IPS-11a (cell line): ENCODE measurements around the gene PITPNM3.

Source experiments
- H3K4me3 ChIP-seq: one replicate; pipeline ENCODE4 v1.5.1; 2013; ENCODE audit warnings: low read depth, low read length, control low read depth

PITPNM3 gene

DNA sequence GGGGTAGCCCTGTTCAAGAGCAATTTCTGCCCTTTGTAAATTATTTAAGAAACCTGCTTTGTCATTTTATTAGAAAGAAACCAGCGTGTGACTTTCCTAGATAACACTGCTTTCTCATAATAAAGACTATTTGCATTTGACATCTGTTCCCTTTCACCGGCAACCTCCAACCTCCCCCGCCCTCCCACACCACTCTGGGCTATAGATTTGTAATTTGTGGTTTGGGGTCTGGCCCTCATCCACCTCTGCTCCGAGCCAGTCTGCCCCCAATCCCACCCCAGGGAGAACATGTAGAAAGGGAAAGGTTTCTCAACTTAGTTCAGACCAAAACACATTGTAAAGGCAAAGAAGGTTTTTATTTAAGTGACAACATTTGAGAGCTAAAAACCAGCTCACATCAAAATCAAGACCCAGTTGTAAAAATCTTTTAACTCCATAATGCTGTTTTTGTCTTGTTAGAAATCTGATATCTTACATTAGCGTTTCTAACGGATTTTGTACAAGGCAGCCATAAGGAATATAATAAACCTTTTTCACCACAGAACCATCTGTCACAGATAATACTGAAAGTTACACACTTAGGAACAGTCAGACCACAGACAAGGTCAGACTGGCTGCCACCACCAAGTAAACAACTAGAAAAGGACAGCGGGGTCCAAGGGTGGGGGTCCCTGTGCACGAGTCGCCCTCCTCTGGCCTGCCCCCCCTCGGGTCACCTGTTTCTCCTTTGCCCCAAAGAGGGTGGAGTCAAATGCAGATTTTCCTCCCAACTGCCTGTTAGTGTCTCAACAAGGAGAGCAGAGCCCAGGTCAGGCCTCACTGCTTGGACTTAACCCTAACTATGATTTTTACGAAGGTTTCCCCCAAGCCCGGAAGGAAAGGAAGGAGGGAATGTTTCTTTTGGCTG lies 105.2 kb downstream of the PITPNM3 start:
- H3K4me3 ChIP-seq, result no peak overlapping the region

DNA sequence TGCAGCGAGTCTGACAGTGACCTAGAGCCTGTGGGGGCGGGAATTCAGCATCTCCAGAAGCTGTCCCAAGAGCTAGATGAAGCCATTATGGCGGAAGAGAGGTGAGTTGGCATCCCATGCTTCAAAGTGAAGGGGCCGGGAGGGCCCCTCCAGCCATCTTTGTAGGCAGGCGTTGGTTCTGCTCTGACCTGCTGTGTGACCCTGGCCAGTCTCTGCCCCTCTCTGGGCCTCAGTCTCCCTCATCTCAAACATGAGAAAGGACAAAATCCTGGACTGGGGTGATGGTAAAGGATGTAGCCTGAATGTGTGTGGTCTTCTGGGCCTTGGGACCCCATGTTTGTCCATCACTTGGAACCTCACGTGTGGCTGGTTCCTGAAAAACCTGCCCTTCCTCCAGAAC lies 107.0 kb downstream of the PITPNM3 start:
- no peak overlapping the region for H3K4me3 ChIP-seq

DNA sequence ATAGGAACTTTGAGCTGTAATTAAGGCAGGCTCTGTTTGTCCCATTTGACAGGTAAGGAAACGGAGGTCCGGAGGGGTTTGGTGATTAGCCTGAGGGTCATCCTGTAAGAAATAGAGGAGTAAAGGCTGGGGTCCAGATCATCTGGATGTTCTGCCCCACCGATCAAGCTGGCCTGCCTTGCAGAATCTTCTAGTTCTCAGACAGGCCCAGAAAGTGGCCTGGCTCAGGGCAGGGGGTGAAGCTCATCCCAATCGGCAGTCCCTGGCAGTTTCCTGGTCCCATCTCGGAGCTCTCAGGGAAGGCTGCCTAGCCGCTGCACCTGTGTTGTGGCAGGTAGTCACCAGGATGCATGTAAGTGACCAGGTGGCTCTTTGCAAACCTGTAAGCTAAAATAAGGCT lies 107.9 kb downstream of the PITPNM3 start:
- H3K4me3 ChIP-seq, result no peak overlapping the region

DNA sequence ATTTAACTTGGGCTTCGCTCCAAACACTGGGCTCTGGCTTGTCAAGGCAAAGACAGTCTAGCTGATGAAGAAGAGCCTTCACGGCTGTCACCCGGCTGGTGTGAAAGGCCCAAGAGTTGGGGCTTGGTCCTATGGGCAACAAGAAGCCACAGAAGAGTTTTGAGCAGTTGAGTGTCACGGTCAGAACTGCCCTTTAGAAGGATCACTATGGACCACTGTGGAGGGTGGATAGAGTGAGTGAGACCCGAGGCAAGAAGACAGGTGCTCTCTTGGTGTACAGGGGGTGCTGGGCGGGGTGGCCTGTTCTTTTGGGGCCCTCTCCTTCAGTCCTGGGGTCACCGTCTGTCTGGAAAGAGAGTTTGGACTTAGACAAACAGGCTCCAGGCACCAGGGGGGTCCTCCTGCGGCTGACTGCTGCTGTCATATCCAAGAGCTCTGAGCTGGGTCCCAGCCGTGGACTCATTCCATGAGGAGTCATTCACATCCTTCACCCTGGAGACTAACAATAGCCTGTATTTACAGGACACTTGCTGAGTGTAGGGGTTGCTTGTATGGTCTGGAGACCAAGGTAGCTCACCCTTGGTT lies 109.7 kb downstream of the PITPNM3 start:
- H3K4me3 ChIP-seq, result no peak overlapping the region

DNA sequence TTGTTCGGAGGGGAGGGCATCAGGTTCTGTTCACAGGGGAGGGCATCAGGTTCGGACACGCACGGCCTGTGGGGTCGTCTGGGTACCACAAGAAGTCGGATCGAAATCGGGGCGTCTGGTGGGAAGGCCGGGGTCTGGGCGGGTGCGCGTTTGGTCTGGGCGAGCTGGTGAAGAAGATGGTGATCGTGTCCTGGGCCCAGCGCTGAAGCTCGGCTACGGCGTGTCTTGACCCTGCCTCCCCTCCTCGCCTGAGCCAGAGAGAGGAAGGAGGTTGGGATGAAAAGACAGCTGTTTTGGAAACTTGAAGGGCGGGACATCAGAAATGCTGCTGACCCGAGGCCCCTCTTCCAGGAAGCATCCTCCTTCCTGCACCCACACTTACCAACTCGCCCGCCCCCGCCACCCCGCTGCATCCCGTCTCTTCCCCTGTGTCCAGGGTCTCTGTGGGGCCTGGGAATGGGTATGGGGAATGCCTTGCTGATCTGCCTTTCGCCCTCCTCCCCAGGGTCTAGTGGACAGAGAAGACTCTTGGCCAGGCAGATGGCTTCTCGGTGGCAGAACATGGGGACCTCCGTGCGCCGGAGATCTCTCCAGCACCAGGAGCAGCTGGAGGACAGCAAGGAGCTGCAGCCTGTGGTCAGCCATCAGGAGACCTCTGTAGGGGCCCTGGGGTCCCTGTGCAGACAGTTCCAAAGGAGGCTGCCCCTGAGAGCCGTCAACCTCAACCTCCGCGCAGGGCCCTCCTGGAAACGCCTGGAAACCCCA lies 111.6 kb downstream of the PITPNM3 start:
- H3K4me3 ChIP-seq, result peak overlapping the region; percentile 83

DNA sequence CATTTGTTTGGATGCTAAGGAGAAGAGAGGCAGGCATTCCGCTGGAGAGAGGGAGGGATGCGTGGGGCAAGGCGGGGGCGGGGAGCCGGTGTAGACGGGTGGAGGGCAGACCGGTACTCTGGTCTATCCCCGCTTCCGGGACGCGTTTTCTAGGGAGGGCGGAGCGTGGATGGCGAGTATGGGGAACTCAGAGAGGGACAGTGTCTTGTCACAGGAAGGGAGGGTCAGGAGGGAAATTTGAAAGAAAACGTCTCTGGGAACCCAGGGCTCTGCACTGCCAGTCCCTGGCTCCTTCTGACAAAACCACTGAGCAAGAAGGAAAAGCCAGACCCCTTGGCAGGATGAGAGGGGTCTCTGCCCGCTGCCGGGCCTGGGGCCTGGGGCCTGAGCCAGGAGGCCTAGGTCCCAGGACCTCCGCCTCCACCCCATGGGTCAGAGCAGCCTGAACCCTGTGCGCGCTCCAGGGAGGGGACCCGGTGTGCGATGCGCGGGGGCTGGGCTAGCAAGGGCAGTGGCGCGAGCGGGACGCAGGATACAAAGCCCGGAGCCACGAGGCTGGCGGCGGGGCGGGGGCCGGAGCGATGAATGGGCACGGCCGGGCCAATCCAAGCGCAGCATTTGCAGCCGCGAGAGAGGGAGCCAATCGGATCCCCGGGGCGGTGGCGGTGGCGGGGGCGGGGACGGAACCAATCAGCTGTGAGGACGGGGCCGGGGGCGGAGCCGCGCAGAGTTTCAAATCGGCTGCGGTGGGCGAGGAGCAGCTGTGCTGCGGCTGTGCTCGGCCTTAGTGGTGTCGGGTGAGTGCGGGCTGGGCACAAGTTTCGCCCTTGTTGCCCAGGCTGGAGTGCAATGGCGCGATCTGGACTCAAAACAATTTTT lies 112.4 kb downstream of the PITPNM3 start, which contains the start of gene PIMREG:
Gene PIMREG, plus strand, starts transcription at position 764 of the 879 bp plus-strand sequence. CDS start 656 bp downstream, outside the sequence.
- H3K4me3 ChIP-seq, result peak within 1 kb of the TSS; percentile 83

DNA sequence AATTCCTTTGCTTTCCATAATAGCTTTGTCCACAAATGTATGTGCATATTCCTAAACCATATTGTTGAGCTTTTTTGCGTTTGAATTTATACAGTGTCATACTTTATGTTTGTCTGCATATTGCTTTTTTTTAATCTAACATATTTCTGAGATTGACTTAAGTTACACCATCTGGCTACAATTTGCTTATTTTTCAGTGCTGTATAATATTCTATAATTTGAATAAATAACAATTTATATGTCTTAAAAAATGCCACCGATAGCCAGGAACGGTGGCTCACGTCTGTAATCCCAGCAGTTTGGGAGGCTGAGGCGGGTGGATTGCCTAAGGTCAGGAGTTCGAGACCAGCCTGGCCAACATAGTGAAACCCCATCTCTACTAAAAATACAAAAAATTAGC lies 113.6 kb downstream of the PITPNM3 start:
- no peak overlapping the region for H3K4me3 ChIP-seq

DNA sequence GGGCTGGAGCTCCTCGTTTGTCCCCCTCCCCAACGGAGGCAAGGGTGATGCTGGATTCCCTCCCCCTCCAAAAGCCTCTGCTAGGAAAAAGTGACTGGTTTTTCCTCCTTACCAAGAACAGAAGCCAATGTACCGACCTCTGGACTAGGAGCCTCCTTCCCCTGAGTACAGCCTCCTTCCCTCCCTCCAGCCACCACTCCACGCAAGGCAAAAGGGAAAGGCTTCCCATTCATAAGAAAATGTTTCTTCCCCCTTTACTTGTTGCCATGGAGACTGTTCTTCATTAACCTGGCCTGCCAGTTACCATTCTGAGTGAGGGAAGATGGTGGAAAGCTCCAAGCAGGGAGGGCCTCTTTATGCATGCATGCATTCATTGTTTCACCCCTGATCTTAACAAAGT lies 116.4 kb downstream of the PITPNM3 start:
- H3K4me3 ChIP-seq, result no peak overlapping the region

DNA sequence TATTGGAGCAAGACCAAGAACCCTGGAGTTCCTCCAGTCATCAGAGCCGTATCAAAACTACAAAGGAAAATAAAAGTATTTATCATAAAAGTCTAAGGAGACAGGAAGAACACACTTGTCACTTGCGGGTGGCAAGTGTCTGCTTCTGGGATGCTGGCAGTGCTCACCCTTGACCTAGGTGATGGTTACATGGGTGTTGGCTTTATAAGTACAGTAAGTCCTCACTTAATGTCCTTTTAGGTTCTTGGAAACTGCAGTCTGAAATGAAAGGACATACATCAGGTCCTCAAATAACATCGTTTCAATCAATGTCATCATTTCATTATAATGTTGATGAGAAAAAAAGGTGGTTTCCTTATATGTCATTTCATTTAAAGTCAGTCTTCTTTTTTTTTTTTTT lies 118.4 kb downstream of the PITPNM3 start:
- no peak overlapping the region for H3K4me3 ChIP-seq

DNA sequence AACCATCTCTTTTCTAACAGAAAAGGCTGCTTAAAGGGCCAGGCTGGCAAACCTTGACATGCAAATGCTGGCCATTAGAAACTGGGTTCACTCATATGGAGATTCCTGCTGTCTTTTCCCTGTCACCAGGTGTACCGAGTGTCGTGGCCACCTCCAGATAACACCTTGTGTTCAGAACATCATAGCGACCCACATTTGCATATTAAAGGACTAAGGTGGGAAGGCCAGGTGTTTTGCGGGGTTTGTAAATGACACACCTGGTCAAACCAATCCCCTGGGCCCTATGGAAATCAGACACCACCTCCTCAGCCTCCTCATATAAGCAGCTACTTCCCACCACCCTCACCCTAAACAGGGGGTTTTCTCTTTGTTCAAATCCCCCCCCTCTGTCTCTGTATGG lies 118.9 kb downstream of the PITPNM3 start:
- H3K4me3 ChIP-seq, result no peak overlapping the region

DNA sequence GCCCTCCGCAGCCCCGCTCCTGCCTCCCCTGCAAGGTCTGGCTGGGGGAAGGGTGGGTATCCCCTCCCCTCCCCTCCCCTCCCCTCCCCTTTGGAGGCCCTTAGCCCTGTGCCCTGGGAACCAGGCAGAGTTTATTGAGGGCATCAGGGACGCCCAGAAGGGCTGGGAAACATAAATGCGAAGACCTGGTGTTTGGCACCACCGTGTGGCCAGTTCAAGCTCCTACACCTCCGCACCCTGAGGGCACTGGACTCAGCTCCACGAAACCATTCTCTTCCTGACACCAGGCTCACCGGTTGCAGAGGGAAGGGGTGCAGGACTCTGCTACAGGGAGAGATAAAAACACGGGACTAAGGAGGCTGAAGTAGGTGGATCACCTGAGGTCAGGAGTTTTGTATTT lies 120.4 kb downstream of the PITPNM3 start:
- no peak overlapping the region for H3K4me3 ChIP-seq

DNA sequence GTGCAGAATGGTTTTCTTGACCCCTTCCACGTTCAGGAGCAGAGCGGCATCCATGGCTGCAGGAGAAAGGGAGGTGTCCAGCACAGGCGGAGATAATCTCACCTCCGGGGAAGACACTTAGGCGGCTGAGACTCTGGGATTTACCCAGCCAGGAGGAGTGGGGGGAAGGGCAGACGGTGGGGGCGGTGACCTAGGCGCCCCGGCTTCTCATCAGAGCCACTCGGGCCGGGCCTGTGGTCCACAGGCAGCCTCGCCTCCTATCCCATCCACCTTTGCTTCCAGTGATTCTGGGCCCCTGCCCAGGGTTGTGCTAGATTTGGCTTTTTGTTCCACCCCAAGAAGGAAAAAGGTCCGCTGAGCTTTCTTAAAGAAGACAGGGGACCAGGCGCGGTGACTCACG lies 121.3 kb downstream of the PITPNM3 start, which contains the start of gene AIPL1:
Gene AIPL1, minus strand, starts transcription at position 71 of the 400 bp plus-strand sequence. Its CDS starts 17 bp downstream, at position 54.
- no peak within 1 kb of the TSS for H3K4me3 ChIP-seq

DNA sequence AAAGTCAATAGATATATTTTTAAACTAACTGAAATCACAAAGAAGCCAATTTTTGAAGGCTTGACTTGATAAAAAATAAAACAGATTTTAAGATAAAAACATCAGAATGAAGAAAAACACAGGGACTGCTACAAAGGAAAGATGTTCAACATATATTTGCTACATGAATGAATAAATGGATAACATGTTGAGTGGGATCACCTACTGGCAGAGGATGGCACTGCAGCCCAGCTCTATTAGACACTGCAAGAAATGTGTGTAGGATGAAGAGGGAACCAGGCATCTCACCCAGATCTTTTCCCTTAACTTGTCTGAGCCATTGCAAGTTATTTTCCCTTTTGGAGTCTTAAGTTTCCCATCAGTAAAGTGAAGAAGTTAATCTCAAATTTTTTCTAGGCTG lies 125.6 kb downstream of the PITPNM3 start:
- H3K4me3 ChIP-seq, result no peak overlapping the region

DNA sequence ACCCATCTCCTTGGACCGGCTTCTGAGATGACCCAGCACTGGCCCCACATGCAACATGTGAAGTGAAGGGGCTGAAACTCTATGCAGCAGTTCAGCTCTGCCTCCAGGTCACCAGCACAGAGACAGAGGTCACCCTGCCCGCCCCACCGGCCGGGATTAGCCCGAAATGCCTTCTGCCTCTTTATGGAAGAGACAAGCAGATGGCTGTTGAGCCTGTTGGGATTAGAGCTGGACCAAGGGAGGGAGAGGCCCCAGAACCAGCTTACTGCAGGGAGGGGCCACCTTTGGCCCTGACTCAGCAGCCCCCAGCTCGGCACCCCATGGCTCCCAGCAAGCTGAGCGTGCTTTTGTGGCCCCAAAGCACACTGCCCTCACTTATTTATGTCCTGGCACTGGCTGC lies 127.1 kb downstream of the PITPNM3 start:
- no peak overlapping the region for H3K4me3 ChIP-seq

DNA sequence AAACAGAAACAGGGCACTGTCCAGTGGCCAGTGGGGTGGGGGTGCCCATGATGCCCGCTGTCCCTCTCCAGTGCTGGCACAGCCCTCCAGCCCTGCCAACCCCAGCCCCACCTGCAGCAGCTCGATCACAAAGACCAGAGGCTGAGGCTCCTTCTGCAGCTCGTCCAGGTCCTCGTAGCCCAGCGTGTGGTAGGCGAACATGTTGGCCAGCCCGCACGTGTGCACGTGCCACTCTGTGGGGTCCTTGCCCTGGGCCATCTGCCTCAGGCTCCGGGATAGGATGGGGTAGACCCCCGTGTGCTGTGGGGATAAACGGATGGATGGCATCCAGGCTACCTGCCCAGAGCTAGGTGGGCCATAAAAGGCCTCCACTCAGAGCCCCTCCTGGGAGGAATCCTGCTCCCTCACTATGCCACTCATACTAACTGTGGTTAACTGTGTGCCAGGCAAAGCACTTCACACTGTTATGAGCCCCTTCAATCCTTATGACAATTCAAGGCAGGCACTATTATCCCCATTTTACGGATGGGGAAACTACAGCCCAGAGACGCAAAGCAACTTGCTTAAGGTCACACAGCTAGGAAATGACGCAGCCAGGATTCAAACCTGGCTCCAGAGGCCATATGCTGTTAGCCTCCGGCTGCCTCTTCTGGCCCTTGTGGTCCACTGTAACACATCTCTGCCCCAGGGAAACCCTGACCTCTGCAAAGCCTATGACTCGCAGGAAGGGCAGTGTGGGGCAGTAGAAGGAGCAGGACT lies 128.0 kb downstream of the PITPNM3 start:
- no peak overlapping the region for H3K4me3 ChIP-seq

DNA sequence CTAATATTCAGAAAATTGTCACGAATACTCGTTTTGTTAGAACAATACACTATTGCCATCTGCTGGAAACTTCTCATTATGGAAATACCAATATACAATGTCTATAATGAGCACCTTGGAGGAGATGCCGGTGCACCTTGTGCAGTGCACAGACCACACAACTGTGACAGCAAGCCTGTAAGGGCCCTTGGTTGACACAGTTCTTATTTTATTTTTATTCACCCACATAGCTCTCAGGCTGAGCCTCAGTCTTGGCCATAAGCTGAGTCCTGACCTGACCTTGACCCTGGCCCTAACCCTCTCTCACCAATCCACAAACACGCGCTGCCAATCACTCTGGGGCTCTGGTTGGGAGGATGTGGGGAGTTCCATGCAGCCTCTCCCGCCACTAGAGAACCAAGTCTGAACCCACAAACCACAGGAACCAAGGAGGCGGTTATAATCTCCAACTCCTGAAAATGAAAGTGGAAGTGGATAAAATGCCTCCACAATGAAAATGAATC lies 129.0 kb downstream of the PITPNM3 start:
- no peak overlapping the region for H3K4me3 ChIP-seq

DNA sequence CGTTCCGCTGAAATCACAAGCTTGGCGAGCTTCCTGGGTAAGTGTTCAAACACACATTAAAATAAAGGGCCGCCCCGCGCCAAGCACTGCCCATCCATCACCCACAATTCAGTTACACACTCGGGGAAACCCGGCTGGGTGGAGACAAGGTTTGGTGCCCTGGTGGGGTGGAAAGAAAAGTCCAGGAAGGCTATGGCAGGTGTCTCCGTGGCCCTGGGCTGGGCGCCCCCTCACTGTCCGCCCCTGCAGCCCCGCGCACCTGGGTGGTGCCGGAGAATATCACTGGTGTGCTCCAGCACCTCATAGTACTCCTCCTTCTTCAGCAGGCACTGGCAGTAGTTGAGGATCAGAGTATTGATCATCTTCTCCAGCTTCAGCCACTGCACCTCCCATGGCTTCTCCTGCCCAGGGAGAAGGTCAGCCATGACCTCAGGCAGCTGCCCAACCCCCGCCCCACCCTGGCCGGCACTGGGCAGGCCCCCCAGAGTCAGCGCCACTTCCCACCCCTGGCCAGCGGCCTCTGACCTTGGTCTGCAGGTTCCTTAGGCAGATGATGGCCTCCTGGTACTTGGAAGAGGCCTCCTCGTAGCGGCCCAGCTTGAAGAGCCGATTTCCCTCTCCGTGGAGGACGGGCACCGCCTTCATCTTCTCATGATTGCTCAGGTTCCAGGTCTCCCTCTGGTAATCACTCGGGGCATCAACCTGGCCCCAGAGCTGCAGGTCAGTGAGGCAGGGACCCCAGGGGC lies 129.8 kb downstream of the PITPNM3 start:
- no peak overlapping the region for H3K4me3 ChIP-seq

DNA sequence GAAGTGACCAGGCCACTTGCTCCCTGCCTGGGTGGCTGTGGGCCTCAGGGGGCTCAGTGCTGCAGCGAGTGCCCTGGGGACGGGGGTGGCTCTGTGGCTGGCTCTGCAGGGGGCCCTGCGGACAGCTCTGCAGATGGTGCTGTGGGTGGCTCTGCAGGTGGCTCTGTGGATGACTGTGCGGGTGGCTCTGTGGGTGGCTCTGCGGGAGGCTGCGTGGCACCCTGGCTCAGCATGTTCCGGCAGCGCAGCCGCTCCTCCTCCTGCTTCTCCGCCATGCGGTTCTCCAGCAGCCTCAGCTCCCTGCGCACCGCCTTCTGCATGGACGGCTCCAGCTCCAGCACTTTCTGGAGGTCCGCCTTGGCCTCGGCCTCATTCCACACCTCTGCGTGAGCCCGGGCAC lies 130.9 kb downstream of the PITPNM3 start:
- H3K4me3 ChIP-seq, result no peak overlapping the region

DNA sequence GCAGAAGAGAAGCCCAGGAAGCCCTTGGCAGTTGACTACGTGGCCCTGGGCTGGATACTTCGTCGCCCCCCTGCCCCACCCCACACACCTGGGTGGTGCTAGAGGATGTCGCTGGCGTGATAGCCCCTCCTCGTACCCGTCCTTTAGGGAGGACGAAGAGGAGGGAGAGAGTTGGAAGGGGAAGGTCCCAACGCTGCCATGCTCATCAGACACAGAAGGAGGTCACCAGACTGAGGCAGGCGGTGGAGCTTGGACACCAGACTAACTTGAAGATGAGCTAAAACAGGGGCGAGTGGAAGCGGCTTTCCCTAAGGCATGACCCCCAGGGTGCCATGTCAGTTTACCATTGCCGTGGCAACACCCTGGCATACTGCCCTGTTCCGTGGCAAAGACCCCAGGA lies 132.4 kb downstream of the PITPNM3 start:
- no peak overlapping the region for H3K4me3 ChIP-seq
